ENCODE results near the gene GCNT1.
"Not testable (repeated sequence)": the region's sequence is repeated elsewhere in the genome, so short reads cannot be mapped to it uniquely, and the experiment has no call there.

GCNT1 gene

DNA sequence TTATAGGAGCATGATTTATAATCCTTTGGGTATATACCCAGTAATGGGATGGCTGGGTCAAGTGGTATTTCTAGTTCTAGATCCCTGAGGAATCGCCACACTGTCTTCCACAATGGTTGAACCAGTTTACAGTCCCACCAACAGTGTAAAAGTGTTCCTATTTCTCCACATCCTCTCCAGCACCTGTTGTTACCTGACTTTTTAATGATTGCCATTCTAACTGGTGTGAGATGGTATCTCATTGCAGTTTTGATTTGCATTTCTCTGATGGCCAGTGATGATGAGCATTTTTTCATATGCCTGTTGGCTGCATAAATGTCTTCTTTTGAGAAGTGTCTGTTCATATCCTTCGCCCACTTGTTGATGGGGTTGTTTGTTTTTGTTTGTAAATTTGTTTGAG is 20.4 kb downstream of the GCNT1 start:
- H3K36me3 ChIP-seq (ENCODE audit: control insufficient read depth, insufficient read depth, low read length); H3K9me3 ChIP-seq (ENCODE audit: control insufficient read depth, low read length); DNase-seq; H3K27me3 ChIP-seq (replicated peaks; ENCODE audit: control insufficient read depth, insufficient read depth, low read length, poor library complexity, severe bottlenecking); H3K4me3 ChIP-seq (ENCODE audit: insufficient read depth, low read depth, low read length, poor library complexity, severe bottlenecking); H3K27ac ChIP-seq (ENCODE audit: insufficient read depth, low read length, poor library complexity, severe bottlenecking); H3K4me1 ChIP-seq (ENCODE audit: control insufficient read depth, insufficient read depth, low read length, poor library complexity, severe bottlenecking): not testable (repeated sequence)

DNA sequence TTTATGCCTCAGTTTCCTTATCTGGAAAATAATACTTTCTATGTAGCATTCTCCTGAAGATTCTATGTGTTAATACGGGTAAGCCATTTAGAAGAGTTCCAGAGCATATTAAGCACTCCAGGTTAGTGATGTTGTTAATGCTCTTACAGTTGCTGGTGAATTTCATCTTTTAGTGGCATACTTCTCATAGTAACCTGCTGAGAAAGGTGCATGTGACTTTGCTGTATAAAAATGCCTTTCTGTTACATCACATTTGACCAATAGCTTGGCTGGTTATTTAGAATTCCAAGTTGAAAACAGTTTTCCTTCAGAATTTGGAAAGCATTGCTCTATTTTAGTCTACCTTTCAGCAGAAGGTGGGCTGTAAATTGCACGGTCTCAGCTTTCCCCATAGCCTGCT is 27.2 kb downstream of the GCNT1 start:
- Histone ChIP-seq H3K9me3 (ENCODE audit: control insufficient read depth, low read length) (no peaks in the 10 kb centered on the region), H3K27me3 (replicated peaks; ENCODE audit: control insufficient read depth, insufficient read depth, low read length, poor library complexity, severe bottlenecking) (no peaks in the 10 kb centered on the region), H3K4me1 (ENCODE audit: control insufficient read depth, insufficient read depth, low read length, poor library complexity, severe bottlenecking) (no peaks in the 10 kb centered on the region), H3K27ac (ENCODE audit: insufficient read depth, low read length, poor library complexity, severe bottlenecking) (no peak overlapping the region), H3K36me3 (ENCODE audit: control insufficient read depth, insufficient read depth, low read length) (no peaks in the 10 kb centered on the region), H3K4me3 (ENCODE audit: insufficient read depth, low read depth, low read length, poor library complexity, severe bottlenecking) (no peak overlapping the region)
- no peak for DNase-seq

DNA sequence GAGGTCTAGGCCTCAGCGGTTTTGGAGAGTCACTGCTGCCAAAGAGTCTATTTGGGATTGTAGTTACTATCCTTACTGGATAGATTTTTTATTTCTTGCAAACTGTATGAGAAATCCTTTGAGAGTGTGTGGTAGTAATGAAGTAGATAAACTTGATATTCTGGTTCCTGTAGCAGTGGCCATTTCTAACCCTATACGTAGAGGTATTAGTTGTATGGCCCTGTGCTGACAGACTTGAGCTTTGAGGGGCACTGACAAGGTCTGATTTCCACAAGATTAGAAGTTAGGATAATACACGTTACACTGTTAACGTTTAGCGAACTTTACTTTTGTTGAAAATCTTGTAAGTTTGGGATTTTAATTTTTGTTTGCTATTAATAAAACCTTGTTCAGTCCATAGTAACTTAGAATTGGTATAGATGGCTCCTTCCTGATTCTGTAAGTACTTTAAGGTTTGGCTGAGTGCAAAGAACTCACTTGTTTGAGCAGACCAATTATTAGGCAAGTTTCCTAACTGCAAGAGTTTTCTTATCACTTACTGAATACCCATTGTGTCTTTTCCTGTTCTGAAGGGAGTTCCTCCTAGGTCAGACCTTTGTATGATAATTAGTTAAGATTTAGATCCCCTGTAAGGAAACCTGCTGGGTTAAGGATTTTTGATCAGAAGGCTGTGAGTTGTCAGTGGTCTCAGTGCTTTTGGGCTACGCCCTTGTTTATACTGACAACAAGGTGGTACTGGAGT is 31.4 kb downstream of the GCNT1 start:
- no peaks in the 10 kb centered on the region for H3K27me3 ChIP-seq (replicated peaks; ENCODE audit: control insufficient read depth, insufficient read depth, low read length, poor library complexity, severe bottlenecking)
- no peak for DNase-seq
- no peaks in the 10 kb centered on the region for H3K4me1 ChIP-seq (ENCODE audit: control insufficient read depth, insufficient read depth, low read length, poor library complexity, severe bottlenecking)
- H3K36me3 ChIP-seq (ENCODE audit: control insufficient read depth, insufficient read depth, low read length): no peaks in the 10 kb centered on the region
- H3K27ac ChIP-seq (ENCODE audit: insufficient read depth, low read length, poor library complexity, severe bottlenecking): no peak overlapping the region
- H3K4me3 ChIP-seq (ENCODE audit: insufficient read depth, low read depth, low read length, poor library complexity, severe bottlenecking): no peak overlapping the region
- no peaks in the 10 kb centered on the region for H3K9me3 ChIP-seq (ENCODE audit: control insufficient read depth, low read length)

DNA sequence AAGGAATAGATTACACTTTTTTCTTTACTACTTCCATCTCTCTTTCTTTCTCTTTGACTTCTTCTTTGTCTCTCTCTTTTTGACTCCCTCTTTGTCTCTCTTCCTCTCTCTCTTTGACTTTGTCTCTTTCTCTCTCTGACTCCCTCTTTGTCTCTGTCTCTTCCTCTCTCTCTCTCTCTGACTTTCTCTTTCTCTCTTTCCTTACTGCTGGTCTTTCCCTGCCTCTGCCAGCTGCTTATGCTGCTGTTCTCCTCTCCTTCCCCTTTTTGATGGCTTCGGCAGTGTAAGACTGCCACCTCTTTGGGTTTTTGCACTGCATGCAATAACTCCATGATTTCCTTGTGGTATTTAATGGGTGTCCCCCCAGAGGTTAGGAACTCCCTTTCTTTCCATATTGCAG is 32.1 kb downstream of the GCNT1 start:
- not testable (repeated sequence) for H3K9me3 ChIP-seq (ENCODE audit: control insufficient read depth, low read length); H3K27me3 ChIP-seq (replicated peaks; ENCODE audit: control insufficient read depth, insufficient read depth, low read length, poor library complexity, severe bottlenecking); DNase-seq; H3K27ac ChIP-seq (ENCODE audit: insufficient read depth, low read length, poor library complexity, severe bottlenecking); H3K4me1 ChIP-seq (ENCODE audit: control insufficient read depth, insufficient read depth, low read length, poor library complexity, severe bottlenecking); H3K36me3 ChIP-seq (ENCODE audit: control insufficient read depth, insufficient read depth, low read length); H3K4me3 ChIP-seq (ENCODE audit: insufficient read depth, low read depth, low read length, poor library complexity, severe bottlenecking)

DNA sequence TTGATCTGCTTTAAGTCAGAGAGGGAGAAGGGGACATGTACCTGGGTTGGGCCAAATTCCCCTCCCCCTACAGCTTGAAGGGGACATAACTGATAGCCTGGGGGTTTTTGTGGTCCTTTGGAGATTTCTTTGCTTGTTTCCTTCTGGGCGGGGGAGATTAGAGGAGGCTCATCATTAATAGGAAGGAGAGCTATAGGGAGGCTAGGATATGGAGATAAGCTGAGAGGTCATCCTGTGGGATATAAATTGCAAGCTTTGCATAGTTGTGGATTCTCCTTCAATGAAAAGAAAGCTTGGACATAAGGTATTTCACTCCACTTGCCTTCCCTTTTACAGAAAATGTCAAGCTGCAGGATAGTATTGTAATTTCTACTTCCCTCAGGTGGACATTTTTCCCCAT is 34.5 kb downstream of the GCNT1 start:
- not testable (repeated sequence) for H3K27me3 ChIP-seq (replicated peaks; ENCODE audit: control insufficient read depth, insufficient read depth, low read length, poor library complexity, severe bottlenecking); H3K4me1 ChIP-seq (ENCODE audit: control insufficient read depth, insufficient read depth, low read length, poor library complexity, severe bottlenecking); H3K36me3 ChIP-seq (ENCODE audit: control insufficient read depth, insufficient read depth, low read length); H3K9me3 ChIP-seq (ENCODE audit: control insufficient read depth, low read length); H3K4me3 ChIP-seq (ENCODE audit: insufficient read depth, low read depth, low read length, poor library complexity, severe bottlenecking); DNase-seq; H3K27ac ChIP-seq (ENCODE audit: insufficient read depth, low read length, poor library complexity, severe bottlenecking)

DNA sequence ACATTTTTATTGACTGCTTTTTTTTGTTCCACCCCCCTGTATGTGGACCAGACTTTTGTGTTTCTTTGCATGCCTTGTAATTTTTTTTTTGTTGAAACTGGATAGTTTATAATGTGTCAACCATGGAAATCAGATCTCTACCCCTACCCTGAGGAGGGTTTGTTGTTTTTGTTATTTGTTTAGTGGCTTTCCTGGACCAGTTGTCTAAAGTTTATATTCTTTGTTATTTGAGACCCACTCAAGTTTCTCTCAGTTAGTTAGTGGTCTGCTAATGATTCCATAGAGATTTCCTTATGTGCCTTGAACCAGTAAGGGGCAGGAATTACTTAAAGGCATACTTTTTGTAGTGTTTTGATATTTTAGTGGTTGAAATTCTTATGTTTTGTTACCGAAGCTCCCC is 41.1 kb downstream of the GCNT1 start:
- no peak overlapping the region for H3K4me3 ChIP-seq (ENCODE audit: insufficient read depth, low read depth, low read length, poor library complexity, severe bottlenecking)
- H3K36me3 ChIP-seq (ENCODE audit: control insufficient read depth, insufficient read depth, low read length): no peaks in the 10 kb centered on the region
- DNase-seq: no peak
- H3K9me3 ChIP-seq (ENCODE audit: control insufficient read depth, low read length): no peaks in the 10 kb centered on the region
- no peaks in the 10 kb centered on the region for H3K4me1 ChIP-seq (ENCODE audit: control insufficient read depth, insufficient read depth, low read length, poor library complexity, severe bottlenecking)
- H3K27ac ChIP-seq (ENCODE audit: insufficient read depth, low read length, poor library complexity, severe bottlenecking): no peak overlapping the region
- H3K27me3 ChIP-seq (replicated peaks; ENCODE audit: control insufficient read depth, insufficient read depth, low read length, poor library complexity, severe bottlenecking): no peaks in the 10 kb centered on the region

DNA sequence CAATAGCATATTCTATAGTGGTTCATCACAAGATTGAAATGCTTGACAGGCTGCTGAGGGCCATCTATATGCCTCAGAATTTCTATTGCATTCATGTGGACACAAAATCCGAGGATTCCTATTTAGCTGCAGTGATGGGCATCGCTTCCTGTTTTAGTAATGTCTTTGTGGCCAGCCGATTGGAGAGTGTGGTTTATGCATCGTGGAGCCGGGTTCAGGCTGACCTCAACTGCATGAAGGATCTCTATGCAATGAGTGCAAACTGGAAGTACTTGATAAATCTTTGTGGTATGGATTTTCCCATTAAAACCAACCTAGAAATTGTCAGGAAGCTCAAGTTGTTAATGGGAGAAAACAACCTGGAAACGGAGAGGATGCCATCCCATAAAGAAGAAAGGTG is 43.8 kb downstream of the GCNT1 start:
- Histone ChIP-seq H3K27me3 (replicated peaks; ENCODE audit: control insufficient read depth, insufficient read depth, low read length, poor library complexity, severe bottlenecking) (no peaks in the 10 kb centered on the region), H3K36me3 (ENCODE audit: control insufficient read depth, insufficient read depth, low read length) (no peaks in the 10 kb centered on the region), H3K4me1 (ENCODE audit: control insufficient read depth, insufficient read depth, low read length, poor library complexity, severe bottlenecking) (no peaks in the 10 kb centered on the region), H3K4me3 (ENCODE audit: insufficient read depth, low read depth, low read length, poor library complexity, severe bottlenecking) (no peak overlapping the region), H3K27ac (ENCODE audit: insufficient read depth, low read length, poor library complexity, severe bottlenecking) (no peak overlapping the region), H3K9me3 (ENCODE audit: control insufficient read depth, low read length) (no peaks in the 10 kb centered on the region)
- no peak for DNase-seq

DNA sequence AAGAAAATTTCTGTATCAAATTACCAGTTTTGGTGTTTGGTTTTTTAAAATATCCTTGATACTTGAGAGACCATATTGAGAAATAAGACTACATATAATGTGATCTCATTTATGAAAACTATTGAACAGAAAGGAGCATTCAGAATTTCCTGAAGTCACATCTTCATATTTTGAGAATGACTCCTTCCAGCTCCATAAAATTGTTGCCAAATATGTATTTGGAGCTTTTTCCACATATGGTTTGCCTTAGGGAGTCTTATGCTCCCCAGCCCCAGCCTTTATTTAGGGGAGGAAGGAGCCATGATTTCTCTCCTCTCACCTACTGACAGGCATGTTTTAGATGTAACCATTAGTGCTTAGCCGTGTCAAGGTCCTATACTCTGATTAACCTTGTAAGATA is 51.1 kb downstream of the GCNT1 start:
- H3K36me3 ChIP-seq (ENCODE audit: control insufficient read depth, insufficient read depth, low read length): no peaks in the 10 kb centered on the region
- no peaks in the 10 kb centered on the region for H3K27me3 ChIP-seq (replicated peaks; ENCODE audit: control insufficient read depth, insufficient read depth, low read length, poor library complexity, severe bottlenecking)
- DNase-seq: no peak
- no peak overlapping the region for H3K27ac ChIP-seq (ENCODE audit: insufficient read depth, low read length, poor library complexity, severe bottlenecking)
- no peak overlapping the region for H3K4me3 ChIP-seq (ENCODE audit: insufficient read depth, low read depth, low read length, poor library complexity, severe bottlenecking)
- no peaks in the 10 kb centered on the region for H3K4me1 ChIP-seq (ENCODE audit: control insufficient read depth, insufficient read depth, low read length, poor library complexity, severe bottlenecking)
- no peaks in the 10 kb centered on the region for H3K9me3 ChIP-seq (ENCODE audit: control insufficient read depth, low read length)

DNA sequence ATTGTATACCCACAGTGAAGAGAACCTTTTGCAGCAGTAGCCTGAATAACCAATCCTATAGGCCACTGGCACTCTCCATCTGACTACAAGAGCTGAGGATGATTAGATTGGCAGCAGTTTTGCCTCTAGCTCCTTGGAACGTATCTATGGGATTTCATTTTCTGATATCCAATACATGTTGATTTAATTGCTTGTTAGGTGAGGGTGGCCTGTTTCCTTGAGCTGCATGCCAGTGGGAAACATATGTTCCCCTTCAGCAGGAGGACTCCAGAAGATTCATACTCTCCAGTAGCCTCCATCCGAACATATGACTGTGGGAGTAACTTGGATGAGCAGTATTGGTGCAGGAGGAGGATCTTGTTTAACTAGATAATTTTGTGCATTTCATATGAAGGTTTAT is 51.5 kb downstream of the GCNT1 start:
- H3K4me3 ChIP-seq (ENCODE audit: insufficient read depth, low read depth, low read length, poor library complexity, severe bottlenecking): no peak overlapping the region
- no peak for DNase-seq
- H3K27me3 ChIP-seq (replicated peaks; ENCODE audit: control insufficient read depth, insufficient read depth, low read length, poor library complexity, severe bottlenecking): no peaks in the 10 kb centered on the region
- no peaks in the 10 kb centered on the region for H3K9me3 ChIP-seq (ENCODE audit: control insufficient read depth, low read length)
- no peaks in the 10 kb centered on the region for H3K4me1 ChIP-seq (ENCODE audit: control insufficient read depth, insufficient read depth, low read length, poor library complexity, severe bottlenecking)
- H3K27ac ChIP-seq (ENCODE audit: insufficient read depth, low read length, poor library complexity, severe bottlenecking): no peak overlapping the region
- no peaks in the 10 kb centered on the region for H3K36me3 ChIP-seq (ENCODE audit: control insufficient read depth, insufficient read depth, low read length)

DNA sequence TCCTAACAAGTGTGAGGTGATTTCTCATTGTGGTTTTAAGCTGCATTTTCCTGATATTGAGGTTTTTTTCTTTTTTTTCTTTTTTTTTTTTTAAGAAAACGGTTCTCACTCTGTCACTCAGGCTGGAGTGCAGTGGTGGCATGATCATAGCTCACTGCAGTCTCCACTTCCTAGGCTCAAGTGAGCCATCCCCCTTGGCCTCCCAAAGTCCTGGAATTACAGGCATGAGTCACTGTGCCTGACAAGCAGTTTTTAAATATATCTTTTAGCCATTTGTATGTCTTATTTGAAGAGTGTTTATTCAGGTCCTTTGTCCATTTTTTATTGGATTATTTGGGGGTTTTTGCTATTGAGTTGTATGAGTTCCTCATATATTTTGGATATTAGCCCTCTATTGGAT is 53.8 kb downstream of the GCNT1 start:
- H3K27ac ChIP-seq (ENCODE audit: insufficient read depth, low read length, poor library complexity, severe bottlenecking): no peak overlapping the region
- H3K4me3 ChIP-seq (ENCODE audit: insufficient read depth, low read depth, low read length, poor library complexity, severe bottlenecking): no peak overlapping the region
- no peaks in the 10 kb centered on the region for H3K27me3 ChIP-seq (replicated peaks; ENCODE audit: control insufficient read depth, insufficient read depth, low read length, poor library complexity, severe bottlenecking)
- H3K9me3 ChIP-seq (ENCODE audit: control insufficient read depth, low read length): no peaks in the 10 kb centered on the region
- no peaks in the 10 kb centered on the region for H3K36me3 ChIP-seq (ENCODE audit: control insufficient read depth, insufficient read depth, low read length)
- no peak for DNase-seq
- no peaks in the 10 kb centered on the region for H3K4me1 ChIP-seq (ENCODE audit: control insufficient read depth, insufficient read depth, low read length, poor library complexity, severe bottlenecking)
